Midbrain (tissue), 1 donor: ENCODE data around the gene EMX2.

Experiments used
- DNase-seq: peaks from one replicate; lab custom pipeline; 2025; lab: John Stamatoyannopoulos, UW

Gene EMX2

DNA sequence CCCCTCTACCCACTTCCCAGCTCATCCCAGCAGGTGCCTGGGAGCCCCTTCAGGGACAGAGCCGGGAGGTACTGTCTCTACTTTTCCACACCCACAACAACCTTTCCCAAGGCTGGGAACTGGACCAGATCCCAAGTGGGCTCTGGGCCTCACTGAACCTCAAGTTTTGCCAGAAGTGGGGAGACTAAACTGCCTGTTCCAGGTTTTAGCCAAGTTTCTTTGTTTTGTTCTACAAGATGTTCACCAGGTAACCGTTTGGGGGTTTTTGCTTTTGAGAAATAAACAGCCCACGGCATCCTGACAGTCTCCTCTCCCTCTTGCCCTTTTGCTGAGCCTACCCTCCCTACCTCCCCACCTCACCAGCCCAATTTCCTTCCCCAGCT is 10.6 kb upstream of the EMX2 start:
- no peak for DNase-seq

GRCh38 chr10:117532451-117533107 is 10.0 kb upstream of the EMX2 start:
- DNase-seq, result no peak

DNA sequence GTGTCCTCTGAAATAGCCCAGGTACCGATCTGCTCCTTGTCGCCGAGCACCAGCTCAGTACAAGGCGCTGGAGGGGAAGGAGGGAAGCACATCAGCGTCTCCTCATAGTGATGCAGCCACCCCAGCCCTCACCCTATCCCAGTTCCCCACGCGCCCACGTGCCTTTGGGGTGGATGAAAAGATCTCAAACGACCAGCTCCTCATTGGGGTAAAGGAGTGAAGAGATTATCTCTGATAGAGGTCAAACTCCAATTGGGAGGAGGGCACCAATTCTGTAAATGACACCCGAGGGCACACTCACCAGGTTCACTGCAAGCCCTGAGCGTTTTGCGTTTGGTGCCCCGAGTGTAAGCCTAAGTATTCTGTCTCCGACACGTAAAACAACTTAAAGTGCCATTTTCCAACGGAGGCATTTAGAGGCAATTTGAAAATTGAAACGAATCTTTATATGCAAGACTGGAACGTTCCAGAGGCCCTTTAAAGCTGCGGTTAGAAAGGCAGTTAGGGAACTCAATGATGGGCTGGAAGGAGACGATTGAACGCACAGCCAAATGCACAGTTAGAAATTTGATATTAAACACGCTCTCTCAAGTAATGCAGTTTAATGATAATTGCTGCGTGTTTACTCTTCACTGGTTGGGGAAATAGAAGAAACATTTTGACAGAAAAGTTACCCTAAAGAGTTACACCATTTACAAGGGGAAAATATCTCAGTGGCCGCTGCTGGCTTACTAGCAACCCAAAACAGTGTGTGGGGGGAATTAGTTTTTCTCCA is 8.9 kb upstream of the EMX2 start:
- no peak for DNase-seq

GRCh38 chr10:117534321-117535297 is 7.9 kb upstream of the EMX2 start:
- no peak for DNase-seq

GRCh38 chr10:117535298-117536071 is 7.1 kb upstream of the EMX2 start:
- no peak for DNase-seq

GRCh38 chr10:117536072-117536865 is 6.3 kb upstream of the EMX2 start:
- no peak for DNase-seq

GRCh38 chr10:117536866-117537435 is 5.6 kb upstream of the EMX2 start:
- no peak for DNase-seq

- DNase-seq, result no peak
Measured at GRCh38 chr10:117537436-117537903, 5.1 kb upstream of the EMX2 start.

DNA sequence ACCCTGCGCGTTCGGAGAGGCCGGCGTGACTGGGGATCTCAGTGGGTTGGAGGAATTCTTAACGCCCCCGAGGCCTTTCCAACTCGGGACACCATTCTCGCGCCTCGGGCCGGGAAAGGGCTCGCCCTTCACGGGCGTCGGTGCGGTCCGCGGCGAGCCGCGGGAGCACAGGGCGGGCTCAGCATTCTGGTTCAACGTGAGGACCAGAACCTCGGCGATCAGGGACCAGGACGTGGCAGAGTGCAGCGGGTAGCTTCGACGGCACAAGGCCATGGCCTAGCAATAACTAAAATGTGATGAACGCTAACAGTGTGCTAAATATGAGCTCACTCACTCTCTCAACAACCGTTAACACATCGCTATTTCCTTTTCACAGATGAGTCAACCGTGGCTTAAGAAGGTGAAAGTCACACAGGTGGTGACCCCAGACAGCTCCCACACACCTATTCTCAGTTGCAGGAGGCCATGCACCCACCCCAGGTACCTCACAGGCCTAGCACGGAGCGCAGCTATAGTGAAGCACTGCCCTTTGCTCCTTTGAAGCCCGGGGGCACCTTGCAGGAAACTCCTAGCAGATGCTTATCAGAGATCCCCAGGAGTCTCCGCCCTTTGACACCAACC is 4.5 kb upstream of the EMX2 start:
- no peak for DNase-seq

DNA sequence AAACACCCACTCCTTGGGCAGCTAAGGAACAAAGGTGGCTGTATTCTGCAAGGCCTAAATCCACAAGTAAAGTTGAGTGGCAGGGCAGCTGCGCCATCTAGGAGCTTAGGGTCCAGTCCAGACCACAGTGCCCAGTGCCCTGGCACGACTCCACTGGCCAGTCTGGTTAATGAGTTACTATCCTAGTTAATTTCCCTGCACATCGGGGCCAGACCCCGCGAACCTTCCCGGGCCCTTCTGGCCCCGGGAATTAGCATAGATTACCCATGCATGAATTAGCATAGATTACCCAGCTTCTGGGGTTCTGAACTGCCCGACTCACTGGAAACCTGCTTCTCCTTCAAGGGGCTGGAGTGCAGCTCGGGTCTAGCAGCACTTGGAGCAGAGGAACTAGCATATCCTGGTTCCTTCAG is 3.2 kb upstream of the EMX2 start:
- no peak for DNase-seq

DNA sequence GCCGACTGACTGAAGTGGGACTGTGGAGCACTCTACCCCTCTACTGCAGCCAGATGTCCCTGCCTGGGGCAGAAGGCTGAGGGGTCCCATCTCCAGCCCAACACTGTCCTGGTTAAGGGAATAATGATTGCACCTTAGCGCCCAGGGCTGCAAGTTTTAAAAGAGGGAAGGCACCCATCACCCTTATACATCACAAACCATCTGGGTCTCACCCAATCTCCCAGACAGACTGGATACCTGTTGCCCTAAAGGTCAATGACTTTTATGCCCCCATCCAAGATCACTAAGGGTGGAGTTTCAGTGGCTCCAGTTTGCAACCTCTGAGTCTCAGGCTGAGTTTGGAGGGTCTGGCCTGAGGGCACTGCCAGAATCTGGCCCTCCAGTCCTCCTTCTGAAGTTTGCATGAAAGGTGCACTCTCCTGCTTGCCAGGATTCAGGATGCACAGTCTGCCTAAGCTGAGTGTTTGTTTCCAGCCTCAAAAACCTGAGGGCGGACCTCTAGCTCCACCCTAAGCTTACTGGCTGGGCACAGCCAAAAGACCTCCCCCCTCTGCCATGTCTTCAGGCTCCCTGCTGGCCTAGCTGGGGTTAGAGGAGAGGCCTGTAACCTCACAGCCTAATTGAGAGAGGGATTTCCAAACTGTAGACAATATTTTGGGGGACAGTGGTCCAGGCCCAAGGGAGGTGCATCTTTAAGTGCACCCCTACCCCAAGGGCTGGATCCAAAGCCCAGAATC is 2.5 kb upstream of the EMX2 start:
- no peak for DNase-seq

DNA sequence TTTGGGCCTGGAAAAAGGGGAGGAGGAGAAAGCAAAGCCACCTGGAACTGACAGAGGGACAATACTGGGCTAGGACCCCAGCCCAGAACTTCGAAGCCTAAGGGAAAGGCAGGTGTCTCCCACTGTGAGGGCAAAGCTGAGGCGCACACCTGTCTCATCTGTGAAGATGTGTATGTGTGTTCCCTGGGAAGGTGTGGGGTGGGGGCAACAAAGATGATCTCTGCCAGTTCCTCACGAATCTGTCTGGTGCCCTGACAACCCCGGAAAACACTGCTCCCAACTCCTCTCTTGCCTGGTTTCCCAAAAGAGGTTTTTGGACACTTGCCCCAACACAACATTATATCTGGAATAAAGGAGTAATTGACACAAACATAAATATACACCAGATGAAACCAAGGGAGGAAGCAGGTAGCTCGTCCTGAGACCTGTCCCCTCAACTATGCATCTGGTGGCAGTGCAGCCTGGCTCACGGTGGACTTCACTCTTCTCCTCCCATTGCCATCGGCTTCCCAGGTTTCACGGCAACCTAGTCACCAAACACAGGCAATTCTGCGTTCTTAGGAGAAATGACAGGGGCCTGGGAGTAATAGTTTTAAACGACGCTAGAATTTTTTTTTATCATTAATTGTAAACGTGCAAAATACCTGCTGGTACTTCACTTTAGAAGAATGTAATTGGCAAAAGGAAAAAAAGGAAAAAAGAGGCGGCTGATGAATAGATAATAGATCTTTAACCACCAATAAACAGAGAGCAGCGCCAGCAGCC is 1.7 kb upstream of the EMX2 start:
- no peak for DNase-seq

- no peak for DNase-seq
Measured at GRCh38 chr10:117541405-117541908, 1.1 kb upstream of the EMX2 start.

DNA sequence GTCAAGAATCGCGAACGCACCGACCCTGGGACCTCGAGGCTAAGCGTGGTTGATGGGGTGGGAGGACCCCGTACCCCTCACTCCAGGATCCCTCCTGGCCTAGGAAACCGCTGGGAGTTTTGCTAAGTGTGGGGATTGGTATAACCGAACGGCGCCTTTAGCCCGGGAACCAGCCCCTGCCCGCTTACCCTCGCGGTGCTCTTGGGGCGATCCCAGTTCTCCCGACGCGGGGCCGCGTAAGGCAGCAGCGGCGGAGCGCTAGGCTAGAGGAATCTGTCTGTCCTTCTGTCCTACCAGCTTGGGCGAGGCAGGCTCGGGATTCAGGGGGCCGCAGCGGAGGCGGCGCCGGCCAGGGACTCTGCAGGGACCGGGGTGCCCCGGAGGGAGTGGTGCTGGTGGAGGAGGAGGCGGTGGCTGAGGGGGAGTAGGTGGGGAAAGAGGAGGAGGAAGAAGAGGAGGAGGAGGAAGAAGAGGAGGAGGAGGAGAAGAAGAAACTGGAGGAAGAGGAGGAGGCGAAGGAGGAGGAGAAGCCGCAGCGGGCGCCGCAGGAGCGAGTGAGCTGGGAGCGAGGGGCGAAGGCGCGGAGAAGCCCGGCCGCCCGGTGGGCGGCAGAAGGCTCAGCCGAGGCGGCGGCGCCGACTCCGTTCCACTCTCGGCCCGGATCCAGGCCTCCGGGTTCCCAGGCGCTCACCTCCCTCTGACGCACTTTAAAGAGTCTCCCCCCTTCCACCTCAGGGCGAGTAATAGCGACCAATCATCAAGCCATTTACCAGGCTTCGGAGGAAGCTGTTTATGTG is 439 bp upstream of the EMX2 start:
- peak; percentile 61 for DNase-seq

DNA sequence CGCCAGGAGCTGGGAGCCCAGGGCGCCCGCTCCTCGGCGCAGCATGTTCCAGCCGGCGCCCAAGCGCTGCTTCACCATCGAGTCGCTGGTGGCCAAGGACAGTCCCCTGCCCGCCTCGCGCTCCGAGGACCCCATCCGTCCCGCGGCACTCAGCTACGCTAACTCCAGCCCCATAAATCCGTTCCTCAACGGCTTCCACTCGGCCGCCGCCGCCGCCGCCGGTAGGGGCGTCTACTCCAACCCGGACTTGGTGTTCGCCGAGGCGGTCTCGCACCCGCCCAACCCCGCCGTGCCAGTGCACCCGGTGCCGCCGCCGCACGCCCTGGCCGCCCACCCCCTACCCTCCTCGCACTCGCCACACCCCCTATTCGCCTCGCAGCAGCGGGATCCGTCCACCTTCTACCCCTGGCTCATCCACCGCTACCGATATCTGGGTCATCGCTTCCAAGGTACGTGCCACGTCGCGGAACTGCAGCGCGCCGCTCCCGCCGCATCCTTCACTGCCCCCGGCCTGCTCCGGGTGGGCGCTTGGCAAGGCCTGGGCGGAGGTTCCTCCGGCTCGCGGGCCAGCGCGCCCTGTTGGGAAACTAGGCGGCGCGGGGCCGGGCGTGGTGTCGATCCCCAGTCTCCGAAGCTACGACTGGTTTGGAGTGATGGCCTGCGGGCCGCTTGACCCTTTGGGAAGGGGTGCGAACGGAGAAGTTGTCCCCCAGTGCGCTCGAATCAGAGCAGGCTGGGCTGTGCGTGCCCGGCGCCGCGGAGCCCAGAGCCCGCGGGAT is 868 bp downstream of the EMX2 start:
- no peak for DNase-seq

DNA sequence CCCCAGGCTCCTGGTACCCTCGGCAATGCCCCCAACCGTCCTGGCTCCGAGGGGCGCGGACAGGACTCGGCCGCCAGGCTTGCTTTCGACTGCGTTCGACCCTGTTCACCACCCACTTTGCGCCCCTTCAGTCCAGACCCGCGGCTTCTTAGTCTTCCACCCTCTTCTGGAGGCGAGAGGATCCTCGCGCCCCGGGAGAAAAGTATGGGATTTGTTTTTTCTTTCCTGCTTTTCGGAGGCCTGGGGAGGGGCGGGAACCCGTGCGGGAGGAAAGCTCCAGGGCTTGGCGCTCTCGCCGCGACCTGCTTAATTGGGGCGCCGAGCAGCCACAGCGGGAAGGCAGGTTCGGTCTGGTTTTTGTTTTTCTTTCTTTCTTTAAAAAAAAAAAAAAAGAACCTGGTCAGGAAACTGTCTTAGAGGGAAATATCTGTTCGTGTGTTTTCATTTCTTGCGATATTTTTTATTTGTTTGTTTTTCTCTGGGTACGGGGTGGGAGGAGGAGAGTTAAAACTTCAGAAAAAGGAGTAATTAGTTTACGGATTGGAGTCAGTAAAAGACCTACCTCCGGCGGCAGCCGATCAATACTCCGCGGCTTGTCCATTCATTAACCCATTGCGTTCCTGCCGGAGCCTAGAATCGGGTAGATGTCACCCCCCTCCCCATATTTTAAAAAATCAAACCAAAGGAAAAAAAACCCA is 1.6 kb downstream of the EMX2 start:
- no peak for DNase-seq
